Measurements from ENCODE around the gene INPP4B.

INPP4B gene

GRCh38 chr4:142585411-142585810, 260.7 kb downstream of the INPP4B start:
- no peak overlapping the region for H2BK120ac ChIP-seq (ENCODE audit: insufficient read depth, low read length, poor library complexity)
- H2BK12ac ChIP-seq (ENCODE audit: low read length) = no peak overlapping the region
- H3K14ac ChIP-seq (ENCODE audit: low read length) = no peak overlapping the region
- H4K8ac ChIP-seq (ENCODE audit: low read depth, low read length) = no peak overlapping the region
- H3K36me3 ChIP-seq (ENCODE audit: control insufficient read depth in 1 of 2, insufficient read depth in 2 of 2, low read length in 2 of 2) = no peaks in the 10 kb centered on the region
- no peaks in the 10 kb centered on the region for H3K4me1 ChIP-seq (ENCODE audit: control insufficient read depth in 1 of 2, insufficient read depth in 2 of 2, low read length in 2 of 2)
- H2BK5ac ChIP-seq (ENCODE audit: low read depth, low read length, poor library complexity) = no peak overlapping the region
- no peaks in the 10 kb centered on the region for H3K27me3 ChIP-seq (ENCODE audit: insufficient read depth, low read length)
- no peak overlapping the region for H4K12ac ChIP-seq (ENCODE audit: low read depth, low read length)
- no peak overlapping the region for H4K91ac ChIP-seq (ENCODE audit: low read depth, low read length)
- H2AFZ ChIP-seq (ENCODE audit: insufficient read depth, low read length, poor library complexity) = no peak overlapping the region
- H3K9ac ChIP-seq (ENCODE audit: low read length) = no peak overlapping the region
- no peak overlapping the region for H3K18ac ChIP-seq (ENCODE audit: low read length)
- no peak overlapping the region for H3K27ac ChIP-seq (ENCODE audit: low read depth, low read length)
- no peaks in the 10 kb centered on the region for H3K79me2 ChIP-seq (ENCODE audit: control insufficient read depth, insufficient read depth, low read length, poor library complexity)
- H3K79me1 ChIP-seq (ENCODE audit: low read length) = no peaks in the 10 kb centered on the region
- H2AK5ac ChIP-seq (ENCODE audit: low read length) = no peak overlapping the region
- no peak overlapping the region for H3K4me2 ChIP-seq (ENCODE audit: low read length)
- H3K9me3 ChIP-seq (ENCODE audit: insufficient read depth, low read depth, low read length) = no peaks in the 10 kb centered on the region
- no CpG with 5 or more reads among the region's 1 CpG for WGBS (ENCODE audit: extremely low coverage, insufficient coverage, insufficient read length)
- no peak overlapping the region for H3K23ac ChIP-seq (ENCODE audit: low read length)
- DNase-seq = no peak
- no peak overlapping the region for H3K4me3 ChIP-seq (ENCODE audit: low read depth, low read length)
- H3K4ac ChIP-seq (ENCODE audit: low read depth, low read length) = no peak overlapping the region

GRCh38 chr4:142583708-142584107, 262.4 kb downstream of the INPP4B start:
- H3K9ac ChIP-seq (ENCODE audit: low read length) = no peak overlapping the region
- no peaks in the 10 kb centered on the region for H3K27me3 ChIP-seq (ENCODE audit: insufficient read depth, low read length)
- no peak overlapping the region for H2BK5ac ChIP-seq (ENCODE audit: low read depth, low read length, poor library complexity)
- H3K4me2 ChIP-seq (ENCODE audit: low read length) = no peak overlapping the region
- no peak overlapping the region for H3K23ac ChIP-seq (ENCODE audit: low read length)
- H4K91ac ChIP-seq (ENCODE audit: low read depth, low read length) = no peak overlapping the region
- no peaks in the 10 kb centered on the region for H3K9me3 ChIP-seq (ENCODE audit: insufficient read depth, low read depth, low read length)
- no peaks in the 10 kb centered on the region for H3K4me1 ChIP-seq (ENCODE audit: control insufficient read depth in 1 of 2, insufficient read depth in 2 of 2, low read length in 2 of 2)
- no peak overlapping the region for H2BK12ac ChIP-seq (ENCODE audit: low read length)
- no CpG with 5 or more reads among the region's 1 CpG for WGBS (ENCODE audit: extremely low coverage, insufficient coverage, insufficient read length)
- no peak overlapping the region for H3K4me3 ChIP-seq (ENCODE audit: low read depth, low read length)
- H3K18ac ChIP-seq (ENCODE audit: low read length) = no peak overlapping the region
- H3K4ac ChIP-seq (ENCODE audit: low read depth, low read length) = no peak overlapping the region
- H3K36me3 ChIP-seq (ENCODE audit: control insufficient read depth in 1 of 2, insufficient read depth in 2 of 2, low read length in 2 of 2) = no peaks in the 10 kb centered on the region
- no peak overlapping the region for H2BK120ac ChIP-seq (ENCODE audit: insufficient read depth, low read length, poor library complexity)
- H3K14ac ChIP-seq (ENCODE audit: low read length) = no peak overlapping the region
- no peak for DNase-seq
- no peak overlapping the region for H4K12ac ChIP-seq (ENCODE audit: low read depth, low read length)
- H3K79me2 ChIP-seq (ENCODE audit: control insufficient read depth, insufficient read depth, low read length, poor library complexity) = no peaks in the 10 kb centered on the region
- no peak overlapping the region for H3K27ac ChIP-seq (ENCODE audit: low read depth, low read length)
- no peak overlapping the region for H4K8ac ChIP-seq (ENCODE audit: low read depth, low read length)
- no peak overlapping the region for H2AFZ ChIP-seq (ENCODE audit: insufficient read depth, low read length, poor library complexity)
- H3K79me1 ChIP-seq (ENCODE audit: low read length) = no peaks in the 10 kb centered on the region
- H2AK5ac ChIP-seq (ENCODE audit: low read length) = no peak overlapping the region

DNA sequence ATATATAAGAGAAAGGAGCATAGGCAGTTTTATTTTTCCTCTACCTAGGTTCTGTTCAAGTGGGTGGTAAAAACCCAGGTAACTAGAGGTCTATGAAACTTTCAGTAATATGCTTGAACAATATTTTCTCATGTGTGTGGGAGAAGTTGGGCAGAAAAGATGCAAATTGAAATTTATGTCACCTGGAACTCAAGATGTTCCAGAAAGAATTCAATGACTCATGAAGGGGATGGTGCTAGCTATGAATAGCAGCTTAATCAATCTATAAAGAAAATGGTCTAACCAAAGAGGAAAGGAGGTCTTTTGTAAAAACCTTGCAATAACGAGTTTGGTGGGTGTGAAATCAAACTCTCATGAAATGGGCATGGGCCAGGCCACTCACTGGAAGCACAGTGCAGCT, 263.8 kb downstream of the INPP4B start:
- Histone ChIP-seq H3K9ac (ENCODE audit: low read length) (no peak overlapping the region), H3K79me1 (ENCODE audit: low read length) (no peaks in the 10 kb centered on the region), H3K18ac (ENCODE audit: low read length) (no peak overlapping the region), H3K4me1 (ENCODE audit: control insufficient read depth in 1 of 2, insufficient read depth in 2 of 2, low read length in 2 of 2) (no peaks in the 10 kb centered on the region), H4K91ac (ENCODE audit: low read depth, low read length) (no peak overlapping the region), H3K4me2 (ENCODE audit: low read length) (no peak overlapping the region), H2BK12ac (ENCODE audit: low read length) (no peak overlapping the region), H3K14ac (ENCODE audit: low read length) (no peak overlapping the region), H2AK5ac (ENCODE audit: low read length) (no peak overlapping the region), H3K4me3 (ENCODE audit: low read depth, low read length) (no peak overlapping the region), H3K27ac (ENCODE audit: low read depth, low read length) (no peak overlapping the region), H3K9me3 (ENCODE audit: insufficient read depth, low read depth, low read length) (no peaks in the 10 kb centered on the region), H2AFZ (ENCODE audit: insufficient read depth, low read length, poor library complexity) (no peak overlapping the region), H2BK5ac (ENCODE audit: low read depth, low read length, poor library complexity) (no peak overlapping the region), H3K79me2 (ENCODE audit: control insufficient read depth, insufficient read depth, low read length, poor library complexity) (no peaks in the 10 kb centered on the region), H3K23ac (ENCODE audit: low read length) (no peak overlapping the region), H3K27me3 (ENCODE audit: insufficient read depth, low read length) (no peaks in the 10 kb centered on the region), H3K36me3 (ENCODE audit: control insufficient read depth in 1 of 2, insufficient read depth in 2 of 2, low read length in 2 of 2) (no peaks in the 10 kb centered on the region), H4K8ac (ENCODE audit: low read depth, low read length) (no peak overlapping the region), H2BK120ac (ENCODE audit: insufficient read depth, low read length, poor library complexity) (no peak overlapping the region), H4K12ac (ENCODE audit: low read depth, low read length) (no peak overlapping the region), H3K4ac (ENCODE audit: low read depth, low read length) (no peak overlapping the region)
- no peak for DNase-seq
- WGBS (ENCODE audit: extremely low coverage, insufficient coverage, insufficient read length) = no CpG with 5 or more reads among the region's 1 CpG

DNA sequence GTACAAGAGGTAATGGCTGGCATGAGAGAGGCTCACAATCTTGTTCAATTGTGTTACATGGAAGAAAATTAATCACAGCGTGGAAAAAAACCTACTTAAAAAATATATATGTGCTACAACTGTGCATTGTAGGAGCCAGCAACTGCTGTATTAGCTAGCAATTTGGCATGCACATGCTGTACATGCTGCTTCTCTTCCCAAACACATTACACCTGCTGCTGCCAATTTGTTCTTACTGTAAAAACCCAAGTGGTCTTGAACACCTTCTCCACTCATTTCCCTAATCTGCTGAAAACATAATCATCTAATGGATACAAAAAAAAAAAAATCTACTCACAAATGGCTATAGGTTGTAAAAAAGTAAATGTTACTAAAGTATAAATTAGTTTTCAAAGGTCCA, 264.2 kb downstream of the INPP4B start:
- WGBS (ENCODE audit: extremely low coverage, insufficient coverage, insufficient read length) = no CpG with 5 or more reads among the region's 1 CpG
- H3K79me2 ChIP-seq (ENCODE audit: control insufficient read depth, insufficient read depth, low read length, poor library complexity) = no peaks in the 10 kb centered on the region
- H3K4ac ChIP-seq (ENCODE audit: low read depth, low read length) = no peak overlapping the region
- no peak overlapping the region for H3K18ac ChIP-seq (ENCODE audit: low read length)
- H4K8ac ChIP-seq (ENCODE audit: low read depth, low read length) = no peak overlapping the region
- H3K4me3 ChIP-seq (ENCODE audit: low read depth, low read length) = no peak overlapping the region
- H3K9me3 ChIP-seq (ENCODE audit: insufficient read depth, low read depth, low read length) = no peaks in the 10 kb centered on the region
- no peak for DNase-seq
- H2BK12ac ChIP-seq (ENCODE audit: low read length) = no peak overlapping the region
- H4K12ac ChIP-seq (ENCODE audit: low read depth, low read length) = no peak overlapping the region
- no peak overlapping the region for H2AFZ ChIP-seq (ENCODE audit: insufficient read depth, low read length, poor library complexity)
- no peaks in the 10 kb centered on the region for H3K79me1 ChIP-seq (ENCODE audit: low read length)
- no peak overlapping the region for H3K4me2 ChIP-seq (ENCODE audit: low read length)
- no peak overlapping the region for H2BK120ac ChIP-seq (ENCODE audit: insufficient read depth, low read length, poor library complexity)
- no peak overlapping the region for H2AK5ac ChIP-seq (ENCODE audit: low read length)
- no peak overlapping the region for H3K9ac ChIP-seq (ENCODE audit: low read length)
- no peaks in the 10 kb centered on the region for H3K36me3 ChIP-seq (ENCODE audit: control insufficient read depth in 1 of 2, insufficient read depth in 2 of 2, low read length in 2 of 2)
- H2BK5ac ChIP-seq (ENCODE audit: low read depth, low read length, poor library complexity) = no peak overlapping the region
- no peak overlapping the region for H4K91ac ChIP-seq (ENCODE audit: low read depth, low read length)
- H3K14ac ChIP-seq (ENCODE audit: low read length) = no peak overlapping the region
- no peak overlapping the region for H3K23ac ChIP-seq (ENCODE audit: low read length)
- H3K27me3 ChIP-seq (ENCODE audit: insufficient read depth, low read length) = no peaks in the 10 kb centered on the region
- no peak overlapping the region for H3K27ac ChIP-seq (ENCODE audit: low read depth, low read length)
- H3K4me1 ChIP-seq (ENCODE audit: control insufficient read depth in 1 of 2, insufficient read depth in 2 of 2, low read length in 2 of 2) = no peaks in the 10 kb centered on the region
